Stomach (tissue), 9 donors: ENCODE measurements around the gene GNB5. TPM values are rescaled to one million over a fixed set of nuclear protein-coding genes. Genes with fewer than 3 reads are reported as not detected.

Experiments used
- DNase-seq, 2 donors: peaks; one replicate each; pipeline versions ENCODE4 v3.0.0 to v3.0.0-alpha.2; 2013 to 2019
- H3K27ac ChIP-seq, 5 donors: fragments of 200-600 bp in 4 of 5; sonication (generic) in 4 of 5; one replicate each; pipeline ENCODE4 v1.5.1; 2013 to 2019; ENCODE audit warnings: mild to moderate bottlenecking in 1 of 5, moderate library complexity in 1 of 5
- H3K27me3 ChIP-seq, 3 donors: fragments of 200-600 bp; sonication (generic); one replicate each; pipeline ENCODE4 v1.5.1; 2017 to 2019; ENCODE audit warnings: mixed run types in 1 of 3
- H3K36me3 ChIP-seq, 4 donors: fragments of 200-600 bp; sonication (generic); 1 replicate in 3 of 4; 2 replicates in 1 of 4; pipeline ENCODE4 v1.5.1; 2016 to 2019
- H3K4me1 ChIP-seq, 4 donors: fragments of 200-600 bp; sonication (generic); one replicate each; pipeline ENCODE4 v1.5.1; 2016 to 2019
- H3K4me3 ChIP-seq, 4 donors: fragments of 200-600 bp; sonication (generic) in 3 of 4; one replicate each; pipeline ENCODE4 v1.5.1; 2016 to 2019; ENCODE audit warnings: mild to moderate bottlenecking in 1 of 4
- H3K9me3 ChIP-seq, 4 donors: fragments of 200-600 bp; sonication (generic); one replicate each; pipeline ENCODE4 v1.5.1; 2016 to 2019
- CTCF ChIP-seq, 7 experiments: fragments of 450-650 bp in 4 of 7; fragments of 200-600 bp in 3 of 7; sonication (generic) in 3 of 7; IDR thresholded peaks; one replicate each; pipeline ENCODE4 v1.5.1; 2016 to 2019; ENCODE audit warnings: antibody characterized with exemption in 7 of 7, control low read depth in 2 of 7, mild to moderate bottlenecking in 1 of 7
- EP300 ChIP-seq: sonication (generic); formaldehyde crosslinking; IDR thresholded peaks from one replicate; pipeline ENCODE4 v1.6.1; 2017; ENCODE audit warnings: antibody characterized with exemption
- POLR2A ChIP-seq, 4 donors: fragments of 450-650 bp; IDR thresholded peaks; one replicate each; pipeline ENCODE4 v1.6.1; 2016; ENCODE audit warnings: antibody characterized with exemption in 4 of 4, control low read depth in 2 of 4, mild to moderate bottlenecking in 1 of 4, moderate library complexity in 1 of 4
- POLR2AphosphoS5 ChIP-seq, 3 donors: sonication (generic); formaldehyde crosslinking; IDR thresholded peaks; one replicate each; pipeline ENCODE4 v1.6.1; 2016; ENCODE audit warnings: antibody characterized with exemption in 3 of 3
- WGBS, 5 donors: extraction: QIAGEN DNeasy Blood & Tissue Kit in 3 of 5; methylation state at CpG; one replicate each; pipeline versions ENCODE4 v1.1.5 to v1.1.7; 2013 to 2018; 5-methylcytosine and 5-hydroxymethylcytosine counted together
- intact Hi-C: fragments of 100-400 bp; cut with DNase I; formaldehyde crosslinking; loops from one replicate; pipeline ENCODE4 v1.15.1; 2023; ENCODE audit warnings: low total_unique reads
- polyA plus RNA-seq, 3 donors: library from polyadenylated mRNA; stranded (reverse); fragments of 200-250 nt; gene quantifications; one replicate each; pipeline ENCODE4 v1.2.3, GENCODE V29; 2013
- total RNA-seq, 5 donors: library from RNA; depleted of rRNA; stranded (reverse); fragments of >200 nt; gene quantifications; one replicate each; pipeline versions ENCODE4 v1.1.0 to v1.2.3, GENCODE V29; 2014 to 2016
- donor health status: healthy with polysubstance abuse.
- donor health status: Bipolar disorder and iron deficiency.
- donor health status: healthy.

Gene GNB5
- total and polyA plus RNA-seq, 8 donors: 6.4 to 291 (median 12.7) TPM

- Histone ChIP-seq H3K27me3 (no peaks in the 10 kb centered on the region), H3K9me3 (no peaks in the 10 kb centered on the region), H3K4me1 (no peaks in the 10 kb centered on the region), H3K4me3 (no peak overlapping the region), H3K27ac (no peak overlapping the region), H3K36me3 (peaks cover 0 to 43% (median 30%) of the 10 kb centered on the region in 4 donors)
- intact Hi-C loops: no loop called here
- WGBS, 5 donors: 87 to 94% (median 94%) methylated on average over 16 to 19 of the region's 19 CpGs
- DNase-seq: no peak
- TF ChIP-seq EP300 (no peak), POLR2AphosphoS5 (IDR thresholded peaks at IDR 0.05) (no peak), CTCF (IDR thresholded peaks at IDR 0.05) (no peak), POLR2A (IDR thresholded peaks at IDR 0.05) (no peak)
Observed at GRCh38 chr15:52163321-52164190, 27.6 kb downstream of the GNB5 start.

DNA sequence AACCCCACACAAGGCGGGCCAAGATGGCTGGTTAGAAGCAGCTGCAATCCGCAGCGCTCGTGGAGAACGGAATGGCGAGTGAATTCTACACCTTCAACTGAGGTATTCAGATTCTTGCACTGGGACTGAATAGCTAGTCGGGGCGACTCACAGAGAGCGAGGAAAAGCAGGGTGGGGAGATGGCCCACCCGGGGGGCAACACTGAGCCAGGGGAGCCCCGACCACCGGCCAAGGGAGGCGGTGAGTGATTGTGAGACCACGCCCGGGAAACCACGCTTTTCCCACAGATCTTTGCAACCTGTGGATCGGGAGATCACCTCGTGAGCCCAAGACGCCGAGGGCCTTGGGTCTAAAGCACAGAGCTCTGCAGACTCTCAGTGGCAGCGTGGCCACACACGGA, 28.3 kb downstream of the GNB5 start:
- intact Hi-C loops: no loop called here
- no peak for TF ChIP-seq EP300

DNA sequence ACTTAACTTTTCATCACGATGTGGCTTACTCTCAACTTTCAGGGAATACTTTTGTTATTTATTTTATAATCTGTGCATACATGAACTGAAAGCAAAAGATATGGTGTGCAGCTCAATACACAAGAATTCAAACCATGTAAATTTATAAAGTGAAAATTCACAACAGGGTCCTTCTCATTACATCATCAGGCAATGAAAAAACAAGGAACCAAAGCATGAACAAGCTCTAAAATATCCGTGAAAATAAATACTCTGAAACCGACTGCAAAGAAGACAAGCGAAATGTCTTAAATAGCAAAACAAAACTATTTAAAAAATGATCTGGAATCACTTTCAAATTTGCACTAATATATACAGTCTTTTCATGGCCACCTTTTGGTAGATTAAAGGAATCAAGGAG, 28.9 kb downstream of the GNB5 start:
- intact Hi-C loops: no loop called here
- no peak for DNase-seq
- Histone ChIP-seq H3K4me1 (no peaks in the 10 kb centered on the region), H3K27ac (no peak overlapping the region), H3K27me3 (no peaks in the 10 kb centered on the region), H3K4me3 (no peak overlapping the region), H3K36me3 (peaks cover 0 to 43% (median 30%) of the 10 kb centered on the region in 4 donors), H3K9me3 (no peaks in the 10 kb centered on the region)
- TF ChIP-seq CTCF (IDR thresholded peaks at IDR 0.05) (no peak), POLR2AphosphoS5 (IDR thresholded peaks at IDR 0.05) (no peak), EP300 (no peak), POLR2A (IDR thresholded peaks at IDR 0.05) (no peak)
- 63 to 82% (median 79%) methylated on average over 4 of the region's 4 CpGs for WGBS, 5 donors

More for the DNA sequence above, 28.3 kb downstream of the GNB5 start:
- H3K4me3 ChIP-seq: no peak overlapping the region
- no peaks in the 10 kb centered on the region for H3K9me3 ChIP-seq
- WGBS, 5 donors: 88 to 93% (median 90%) methylated on average over 22 of the region's 22 CpGs
- H3K36me3 ChIP-seq: peaks cover 0 to 43% (median 30%) of the 10 kb centered on the region in 4 donors
- DNase-seq: no peak
- no peaks in the 10 kb centered on the region for H3K4me1 ChIP-seq
- no peak overlapping the region for H3K27ac ChIP-seq
- H3K27me3 ChIP-seq: no peaks in the 10 kb centered on the region

GRCh38 chr15:52161406-52161966, 29.7 kb downstream of the GNB5 start:
- H3K36me3 ChIP-seq: peaks cover 0 to 43% (median 30%) of the 10 kb centered on the region in 4 donors
- H3K9me3 ChIP-seq: no peaks in the 10 kb centered on the region
- no peak for DNase-seq
- no peak overlapping the region for H3K4me3 ChIP-seq
- 95 to 99% (median 97%) methylated on average over 13 of the region's 13 CpGs for WGBS, 5 donors
- H3K4me1 ChIP-seq: no peaks in the 10 kb centered on the region
- H3K27me3 ChIP-seq: no peaks in the 10 kb centered on the region
- H3K27ac ChIP-seq: no peak overlapping the region
- intact Hi-C loops: no loop called here
- TF ChIP-seq POLR2AphosphoS5 (IDR thresholded peaks at IDR 0.05) (no peak), POLR2A (IDR thresholded peaks at IDR 0.05) (no peak), EP300 (no peak), CTCF (IDR thresholded peaks at IDR 0.05) (no peak)
